Neural crest cell (in vitro differentiated cells): ENCODE measurements around the gene SUGCT. TPM values are rescaled to one million over a fixed set of nuclear protein-coding genes. Genes with fewer than 3 reads are reported as not detected.

ENCODE experiments used
- DNase-seq: peaks from one replicate; pipeline ENCODE4 v3.0.0; 2021; ENCODE audit warnings: low read depth, mixed read lengths, low spot score
- H3K27ac Mint-ChIP-seq: one replicate; pipeline ENCODE4 v1.8.0; 2021; ENCODE audit warnings: mild to moderate bottlenecking, mixed read lengths; ENCODE audit not compliant: unreplicated experiment
- H3K27me3 Mint-ChIP-seq: 2 replicates; pipeline ENCODE4 v1.8.0; 2021; ENCODE audit warnings: low read depth, mild to moderate bottlenecking, mixed read lengths
- H3K36me3 Mint-ChIP-seq: 2 replicates; pipeline ENCODE4 v1.8.0; 2021; ENCODE audit warnings: low read depth, mild to moderate bottlenecking, mixed read lengths
- H3K4me1 Mint-ChIP-seq: 2 replicates; pipeline ENCODE4 v1.8.0; 2021; ENCODE audit warnings: mixed read lengths
- H3K4me3 Mint-ChIP-seq: one replicate; pipeline ENCODE4 v1.8.0; 2021; ENCODE audit warnings: mild to moderate bottlenecking, mixed read lengths
- H3K9me3 Mint-ChIP-seq: 2 replicates; pipeline ENCODE4 v1.8.0; 2021; ENCODE audit warnings: mixed read lengths
- CTCF ChIP-seq: fragments of 200-600 bp; sonication (generic); conservative IDR thresholded peaks from 2 replicates; pipeline ENCODE4 v1.5.0; 2021; ENCODE audit warnings: antibody characterized with exemption, mild to moderate bottlenecking
- total RNA-seq: library from RNA; stranded (reverse); gene quantifications from 2 replicates; pipeline ENCODE4 v1.2.1, GENCODE V29; 2021

SUGCT gene
- total RNA-seq, 1 donor from 2014 or later: 5.9 TPM

- H3K27ac Mint-ChIP-seq: no peak overlapping the region
- no peaks in the 10 kb centered on the region for H3K9me3 Mint-ChIP-seq
- no peak overlapping the region for H3K4me3 Mint-ChIP-seq
- TF ChIP-seq CTCF: no peak
- DNase-seq: no peak
- no peaks in the 10 kb centered on the region for H3K36me3 Mint-ChIP-seq
- no peaks in the 10 kb centered on the region for H3K27me3 Mint-ChIP-seq
- no peaks in the 10 kb centered on the region for H3K4me1 Mint-ChIP-seq
Measured at GRCh38 chr7:40354711-40355110, 219.9 kb downstream of the SUGCT start.

DNA sequence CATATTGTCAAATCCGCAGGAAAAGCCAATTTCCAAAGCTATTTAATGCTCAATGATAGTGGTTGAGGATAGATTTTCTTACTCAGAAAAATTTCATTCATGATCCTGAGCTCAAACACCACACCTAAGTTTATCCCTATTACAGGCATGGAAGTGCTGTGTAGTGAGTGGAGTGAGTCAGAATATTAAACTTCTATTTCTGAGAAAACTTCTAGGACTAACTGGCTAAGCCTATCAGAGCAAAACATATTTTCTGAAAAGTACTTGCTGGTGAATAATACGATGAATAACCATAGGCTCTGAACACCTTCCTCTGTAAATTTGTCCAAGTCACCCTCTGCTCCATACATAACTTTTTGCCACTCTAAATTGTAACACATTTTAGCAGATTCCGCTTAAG, 221.5 kb downstream of the SUGCT start:
- no peak for TF ChIP-seq CTCF
- no peak for DNase-seq
- H3K27ac Mint-ChIP-seq: no peak overlapping the region
- H3K4me1 Mint-ChIP-seq: no peaks in the 10 kb centered on the region
- no peak overlapping the region for H3K4me3 Mint-ChIP-seq
- no peaks in the 10 kb centered on the region for H3K9me3 Mint-ChIP-seq
- no peaks in the 10 kb centered on the region for H3K36me3 Mint-ChIP-seq
- H3K27me3 Mint-ChIP-seq: no peaks in the 10 kb centered on the region

DNA sequence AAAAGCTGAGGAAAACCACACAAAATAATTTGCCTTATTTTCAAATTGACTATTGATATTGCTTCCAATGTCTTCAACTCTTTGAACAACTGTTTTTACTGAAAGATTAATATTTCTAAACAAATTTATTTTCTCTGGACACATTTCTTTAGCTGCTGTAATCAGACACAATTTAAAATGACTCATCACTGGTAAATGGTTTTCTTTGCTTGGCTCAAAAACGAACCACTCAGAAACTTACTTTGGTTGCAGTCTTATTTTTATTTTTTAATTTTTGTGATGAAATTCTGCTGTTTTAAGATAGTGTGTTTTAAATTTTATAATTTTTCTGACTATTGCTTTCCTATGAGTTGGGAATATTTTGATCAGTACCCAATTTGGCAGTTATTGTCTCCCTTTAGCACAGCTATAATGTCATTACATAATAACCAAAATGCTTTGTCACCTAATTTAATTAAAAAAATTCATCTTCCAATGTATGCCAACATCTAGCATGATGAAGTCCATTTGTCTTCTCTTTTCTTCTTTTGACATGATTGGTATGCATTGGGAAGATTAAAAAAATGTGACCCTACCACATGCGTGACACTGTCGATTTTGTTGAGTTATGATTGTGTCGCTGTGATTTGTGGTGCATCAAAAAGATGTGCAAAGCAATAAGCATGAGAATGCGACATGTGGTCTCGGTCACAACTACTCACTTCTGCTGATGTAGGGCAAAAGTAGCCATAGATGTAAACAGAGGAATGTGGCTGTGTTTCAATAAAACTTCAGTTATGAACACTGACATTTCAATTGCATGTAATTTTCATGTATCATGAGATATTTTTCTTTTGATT, 222.3 kb downstream of the SUGCT start:
- Mint-ChIP-seq H3K9me3 (no peaks in the 10 kb centered on the region), H3K36me3 (no peaks in the 10 kb centered on the region), H3K4me3 (no peak overlapping the region), H3K27me3 (no peaks in the 10 kb centered on the region), H3K4me1 (no peaks in the 10 kb centered on the region), H3K27ac (no peak overlapping the region)
- no peak for TF ChIP-seq CTCF
- no peak for DNase-seq

GRCh38 chr7:40369641-40370277, 235.0 kb downstream of the SUGCT start:
- Mint-ChIP-seq H3K27ac (no peak overlapping the region), H3K36me3 (peaks cover 5% of the 10 kb centered on the region), H3K27me3 (no peaks in the 10 kb centered on the region), H3K4me3 (no peak overlapping the region), H3K4me1 (no peaks in the 10 kb centered on the region), H3K9me3 (peaks cover 4% of the 10 kb centered on the region)
- no peak for TF ChIP-seq CTCF
- no peak for DNase-seq

GRCh38 chr7:40371806-40372440, 237.1 kb downstream of the SUGCT start:
- H3K4me3 Mint-ChIP-seq: no peak overlapping the region
- peaks cover 7% of the 10 kb centered on the region for H3K36me3 Mint-ChIP-seq
- no peaks in the 10 kb centered on the region for H3K4me1 Mint-ChIP-seq
- H3K9me3 Mint-ChIP-seq: peaks cover 4% of the 10 kb centered on the region
- H3K27ac Mint-ChIP-seq: no peak overlapping the region
- no peaks in the 10 kb centered on the region for H3K27me3 Mint-ChIP-seq
- no peak for TF ChIP-seq CTCF
- DNase-seq: no peak
